ENCODE measurements around the gene NFE2. TPM values are rescaled to one million over a fixed set of nuclear protein-coding genes. Genes with fewer than 3 reads are reported as not detected.

NFE2 gene
- total RNA-seq, 4 donors from 2014 or later: 0.51 TPM; not detected in 3

GRCh38 chr12:54324617-54325441 lies 24.0 kb upstream of the NFE2 start, which contains the start of gene COPZ1:
TSS of gene COPZ1 (plus strand) at chr12:54325131. CDS start at chr12:54325164, 33 bp downstream.
- TF ChIP-seq CTCF (IDR thresholded peaks at IDR 0.05; ENCODE audit: low read depth): no peak

- TF ChIP-seq CTCF (IDR thresholded peaks at IDR 0.05; ENCODE audit: low read depth): no peak
These were observed 20.5 kb upstream of the NFE2 start for GRCh38 chr12:54321363-54321762.

GRCh38 chr12:54311051-54311450 lies 10.2 kb upstream of the NFE2 start:
- TF ChIP-seq CTCF (IDR thresholded peaks at IDR 0.05; ENCODE audit: low read depth): no peak

GRCh38 chr12:54306925-54307741 lies 6.3 kb upstream of the NFE2 start:
- TF ChIP-seq CTCF (IDR thresholded peaks at IDR 0.05; ENCODE audit: low read depth): no peak

- no peak for TF ChIP-seq CTCF (IDR thresholded peaks at IDR 0.05; ENCODE audit: low read depth)
These were observed 3.5 kb upstream of the NFE2 start for GRCh38 chr12:54304187-54304810.

GRCh38 chr12:54303640-54304039 lies 2.8 kb upstream of the NFE2 start:
- TF ChIP-seq CTCF (IDR thresholded peaks at IDR 0.05; ENCODE audit: low read depth): no peak

Measured in subcutaneous adipose tissue (tissue), 4 donors.